Osteoblast (primary cell): Measurements from ENCODE around the gene NFE2L2. TPM values are rescaled to one million over a fixed set of nuclear protein-coding genes. Genes with fewer than 3 reads are reported as not detected.

Experiments
- DNase-seq: peaks from one replicate; pipeline ENCODE4 v3.0.0; 2011; ENCODE audit warnings: low spot score, mixed read lengths; ENCODE audit not compliant: insufficient read length; ENCODE audit errors: missing footprints
- H2AFZ ChIP-seq: 2 replicates; pipeline ENCODE4 v1.6.0; 2011; ENCODE audit warnings: mild to moderate bottlenecking, low read length
- H3K27ac ChIP-seq: 2 replicates; pipeline ENCODE4 v1.5.1; 2011; ENCODE audit warnings: mild to moderate bottlenecking, low read depth, low read length, moderate library complexity
- H3K27me3 ChIP-seq: 2 replicates; pipeline ENCODE4 v1.6.0; 2012; ENCODE audit warnings: mild to moderate bottlenecking, control low read depth, inconsistent platforms, low read length, moderate library complexity; ENCODE audit not compliant: insufficient read depth
- H3K36me3 ChIP-seq: 2 replicates; pipeline ENCODE4 v1.5.1; 2011; ENCODE audit warnings: mild to moderate bottlenecking, low read length, control low read depth, moderate library complexity; ENCODE audit not compliant: insufficient read depth
- H3K4me1 ChIP-seq: 2 replicates; pipeline ENCODE4 v1.5.1; 2011; ENCODE audit warnings: mild to moderate bottlenecking, low read length, control low read depth, moderate library complexity; ENCODE audit not compliant: insufficient read depth
- H3K4me2 ChIP-seq: 2 replicates; pipeline ENCODE4 v1.6.0; 2011; ENCODE audit warnings: mild to moderate bottlenecking, low read length; ENCODE audit not compliant: insufficient read depth
- H3K4me3 ChIP-seq: fragments of 200-600 bp; sonication (generic); 3 replicates; pipeline ENCODE4 v1.5.1; 2012; ENCODE audit warnings: mild to moderate bottlenecking, low read length, inconsistent platforms; ENCODE audit not compliant: insufficient read depth
- H3K79me2 ChIP-seq: 2 replicates; pipeline ENCODE4 v1.6.0; 2012; ENCODE audit warnings: mild to moderate bottlenecking, low read length, control low read depth, inconsistent platforms; ENCODE audit not compliant: insufficient read depth
- H3K9me3 ChIP-seq: 2 replicates; pipeline ENCODE4 v1.5.1; 2011; ENCODE audit warnings: low read depth, low read length, control low read depth
- H4K20me1 ChIP-seq: 2 replicates; pipeline ENCODE4 v1.6.0; 2012; ENCODE audit warnings: mild to moderate bottlenecking, low read length, control low read depth; ENCODE audit not compliant: insufficient read depth
- CTCF ChIP-seq: IDR thresholded peaks from 2 replicates; pipeline ENCODE4 v1.5.1; 2011; ENCODE audit warnings: mild to moderate bottlenecking, low read depth, low read length, moderate library complexity; ENCODE audit errors: extremely low read depth
- total RNA-seq: library from RNA; depleted of rRNA; stranded (reverse); fragments of >200 nt; gene quantifications from 2 replicates; pipeline ENCODE4 v1.2.3, GENCODE V29; 2012

The NFE2L2 gene
- total RNA-seq, 1 donor, result 91.9 TPM

- Histone ChIP-seq H3K79me2 (peaks cover 99% of the 10 kb centered on the region), H2AFZ (no peak overlapping the region), H3K4me2 (no peak overlapping the region), H3K4me3 (no peak overlapping the region), H3K27me3 (no peaks in the 10 kb centered on the region), H3K9me3 (no peaks in the 10 kb centered on the region), H3K4me1 (peaks cover 34% of the 10 kb centered on the region), H3K27ac (no peak overlapping the region), H3K36me3 (peaks cover 18% of the 10 kb centered on the region), H4K20me1 (peaks cover 67% of the 10 kb centered on the region)
- DNase-seq, result no peak
- no peak for TF ChIP-seq CTCF
These were observed 26.6 kb downstream of the NFE2L2 start for GRCh38 chr2:177237932-177238331.

- Histone ChIP-seq H2AFZ (no peak overlapping the region), H3K79me2 (peaks cover 99% of the 10 kb centered on the region), H3K27me3 (no peaks in the 10 kb centered on the region), H4K20me1 (peaks cover 67% of the 10 kb centered on the region), H3K4me3 (no peak overlapping the region), H3K4me1 (peaks cover 15% of the 10 kb centered on the region), H3K4me2 (no peak overlapping the region), H3K27ac (peak overlapping the region; percentile 15), H3K9me3 (no peaks in the 10 kb centered on the region), H3K36me3 (peaks cover 37% of the 10 kb centered on the region)
- TF ChIP-seq CTCF, result no peak
- no peak for DNase-seq
These were observed 28.6 kb downstream of the NFE2L2 start for GRCh38 chr2:177235855-177236437.

- H3K9me3 ChIP-seq, result no peaks in the 10 kb centered on the region
- H3K27ac ChIP-seq, result no peak overlapping the region
- DNase-seq, result no peak
- H2AFZ ChIP-seq, result no peak overlapping the region
- peaks cover 55% of the 10 kb centered on the region for H4K20me1 ChIP-seq
- peaks cover 92% of the 10 kb centered on the region for H3K79me2 ChIP-seq
- H3K27me3 ChIP-seq, result no peaks in the 10 kb centered on the region
- H3K4me2 ChIP-seq, result no peak overlapping the region
- H3K36me3 ChIP-seq, result peaks cover 53% of the 10 kb centered on the region
- H3K4me1 ChIP-seq, result no peaks in the 10 kb centered on the region
- TF ChIP-seq CTCF, result no peak
- H3K4me3 ChIP-seq, result no peak overlapping the region
These were observed 30.3 kb downstream of the NFE2L2 start for GRCh38 chr2:177234267-177234666.

GRCh38 chr2:177232098-177232704 is 32.3 kb downstream of the NFE2L2 start:
- Histone ChIP-seq H2AFZ (no peak overlapping the region), H3K27me3 (no peaks in the 10 kb centered on the region), H3K79me2 (peaks cover 72% of the 10 kb centered on the region), H4K20me1 (peaks cover 40% of the 10 kb centered on the region), H3K36me3 (peaks cover 53% of the 10 kb centered on the region), H3K4me1 (no peaks in the 10 kb centered on the region), H3K4me3 (no peak overlapping the region), H3K4me2 (no peak overlapping the region), H3K27ac (no peak overlapping the region), H3K9me3 (no peaks in the 10 kb centered on the region)
- TF ChIP-seq CTCF, result no peak
- DNase-seq, result no peak
